Measurements from ENCODE around the gene FSHR.
A peak's percentile ranks its signal among the peaks of the same experiment; 100 is the strongest.

Gene FSHR, protein sequence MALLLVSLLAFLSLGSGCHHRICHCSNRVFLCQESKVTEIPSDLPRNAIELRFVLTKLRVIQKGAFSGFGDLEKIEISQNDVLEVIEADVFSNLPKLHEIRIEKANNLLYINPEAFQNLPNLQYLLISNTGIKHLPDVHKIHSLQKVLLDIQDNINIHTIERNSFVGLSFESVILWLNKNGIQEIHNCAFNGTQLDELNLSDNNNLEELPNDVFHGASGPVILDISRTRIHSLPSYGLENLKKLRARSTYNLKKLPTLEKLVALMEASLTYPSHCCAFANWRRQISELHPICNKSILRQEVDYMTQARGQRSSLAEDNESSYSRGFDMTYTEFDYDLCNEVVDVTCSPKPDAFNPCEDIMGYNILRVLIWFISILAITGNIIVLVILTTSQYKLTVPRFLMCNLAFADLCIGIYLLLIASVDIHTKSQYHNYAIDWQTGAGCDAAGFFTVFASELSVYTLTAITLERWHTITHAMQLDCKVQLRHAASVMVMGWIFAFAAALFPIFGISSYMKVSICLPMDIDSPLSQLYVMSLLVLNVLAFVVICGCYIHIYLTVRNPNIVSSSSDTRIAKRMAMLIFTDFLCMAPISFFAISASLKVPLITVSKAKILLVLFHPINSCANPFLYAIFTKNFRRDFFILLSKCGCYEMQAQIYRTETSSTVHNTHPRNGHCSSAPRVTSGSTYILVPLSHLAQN

DNA sequence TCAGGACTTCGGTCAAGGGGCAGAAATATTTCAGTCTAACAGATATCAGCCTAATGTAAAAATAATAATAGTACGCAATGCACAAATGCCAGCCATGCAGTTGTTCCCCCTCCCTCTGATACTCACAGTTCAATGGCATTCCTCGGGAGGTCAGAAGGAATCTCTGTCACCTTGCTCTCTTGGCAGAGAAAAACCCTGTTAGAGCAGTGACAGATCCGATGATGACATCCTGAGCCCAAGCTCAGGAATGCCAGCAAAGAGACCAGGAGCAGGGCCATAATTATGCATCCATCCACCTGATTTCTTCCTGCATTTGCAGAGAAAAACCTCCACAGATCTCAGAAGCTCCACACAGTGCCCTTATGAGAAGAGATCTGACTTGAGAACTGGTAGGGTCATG lies at the start of gene FSHR:
TSS of gene FSHR (minus strand) at position 376 of the 400 bp plus-strand sequence. CDS start at position 278, 98 bp downstream.
- no peak for DNase-seq

DNA sequence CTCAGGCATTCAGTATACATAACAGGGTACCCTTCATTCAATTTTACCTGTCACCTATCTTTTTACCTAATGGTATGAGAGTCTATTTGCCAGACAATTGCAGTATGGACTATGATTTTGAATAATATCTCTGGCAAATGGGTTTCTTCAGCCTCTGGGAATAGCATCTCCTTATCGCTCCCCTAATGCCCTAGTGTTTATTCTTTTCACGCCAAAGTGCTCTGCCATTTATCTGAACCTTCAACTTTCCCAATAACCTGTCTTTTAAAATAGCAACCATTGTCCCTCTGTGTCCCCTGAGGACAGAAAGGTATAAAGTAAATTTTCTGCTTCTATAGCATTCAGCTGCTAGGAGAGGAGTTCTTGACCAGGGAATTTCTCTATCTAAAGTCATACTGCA lies 45.0 kb upstream of the FSHR start:
- DNase-seq: no peak

DNA sequence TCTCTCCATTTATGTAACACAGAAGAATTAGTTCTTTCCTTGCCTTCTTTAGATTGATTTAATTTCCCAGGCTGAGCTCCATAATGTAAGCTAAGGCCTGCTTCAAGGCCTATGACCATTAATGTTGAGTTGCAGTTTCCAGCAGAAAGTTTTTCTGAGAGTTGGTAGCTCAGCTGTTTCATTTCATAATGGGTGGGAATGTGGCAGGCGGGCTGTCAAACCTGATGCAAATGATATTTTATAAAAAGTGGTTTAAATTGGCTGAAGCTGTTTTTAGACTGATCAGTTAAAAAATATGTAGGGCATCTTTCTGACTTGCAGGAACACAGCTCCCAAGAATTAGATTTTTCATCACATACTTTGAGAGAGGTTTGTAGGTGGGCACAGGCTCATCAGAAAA lies 40.4 kb upstream of the FSHR start:
- DNase-seq: no peak

DNA sequence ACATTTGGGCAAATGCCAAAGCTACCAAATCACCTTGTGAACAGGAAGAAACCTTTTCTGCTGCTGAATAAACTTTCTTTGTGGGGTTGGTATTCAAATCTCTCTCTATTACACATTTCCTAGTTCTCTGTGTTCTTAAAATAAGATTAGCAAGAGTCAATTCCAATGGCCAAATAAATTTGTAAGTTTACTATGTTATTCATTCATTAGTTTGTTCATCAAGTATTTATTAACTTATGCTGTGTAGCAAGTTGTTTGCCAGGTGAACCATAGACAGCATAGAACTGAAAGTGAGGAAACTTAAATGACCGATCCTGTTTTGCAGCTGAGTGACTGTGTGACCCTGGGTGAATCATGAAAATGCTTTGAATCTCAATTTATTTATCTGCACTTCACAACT lies 37.7 kb upstream of the FSHR start:
- no peak for DNase-seq

DNA sequence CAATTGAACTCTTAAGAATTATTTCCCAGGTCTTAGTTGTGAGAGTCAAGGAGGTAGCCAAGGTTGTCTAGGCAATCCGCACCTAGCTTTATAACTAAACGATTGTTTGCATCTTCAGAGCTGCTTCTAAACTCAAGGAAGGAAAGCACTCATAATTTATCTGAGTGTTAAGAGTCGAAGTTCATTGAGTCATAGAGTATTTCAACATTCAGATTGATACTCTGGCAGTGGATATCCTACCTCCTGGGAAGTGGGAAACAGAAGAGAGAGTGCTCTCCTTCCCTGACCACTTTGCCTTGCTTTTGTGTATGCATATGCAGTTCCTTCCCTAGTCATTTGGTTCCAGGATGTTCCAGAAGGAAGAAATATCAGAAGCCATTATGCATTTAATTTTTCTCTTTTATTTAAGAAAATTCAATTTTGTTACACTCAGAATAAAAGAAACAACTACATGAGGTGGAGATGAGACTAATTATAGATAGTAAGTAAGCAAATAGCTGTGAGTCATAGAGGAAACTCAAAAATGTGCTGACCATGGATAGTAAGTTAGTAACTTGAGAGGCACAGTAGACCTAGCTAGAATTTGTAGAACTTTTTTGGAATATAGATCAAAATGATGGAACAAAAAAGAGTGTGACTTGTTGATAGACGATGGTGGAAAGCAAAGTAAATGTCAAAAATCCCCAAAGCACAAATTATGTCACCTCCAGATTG lies 35.4 kb upstream of the FSHR start:
- no peak for DNase-seq

DNA sequence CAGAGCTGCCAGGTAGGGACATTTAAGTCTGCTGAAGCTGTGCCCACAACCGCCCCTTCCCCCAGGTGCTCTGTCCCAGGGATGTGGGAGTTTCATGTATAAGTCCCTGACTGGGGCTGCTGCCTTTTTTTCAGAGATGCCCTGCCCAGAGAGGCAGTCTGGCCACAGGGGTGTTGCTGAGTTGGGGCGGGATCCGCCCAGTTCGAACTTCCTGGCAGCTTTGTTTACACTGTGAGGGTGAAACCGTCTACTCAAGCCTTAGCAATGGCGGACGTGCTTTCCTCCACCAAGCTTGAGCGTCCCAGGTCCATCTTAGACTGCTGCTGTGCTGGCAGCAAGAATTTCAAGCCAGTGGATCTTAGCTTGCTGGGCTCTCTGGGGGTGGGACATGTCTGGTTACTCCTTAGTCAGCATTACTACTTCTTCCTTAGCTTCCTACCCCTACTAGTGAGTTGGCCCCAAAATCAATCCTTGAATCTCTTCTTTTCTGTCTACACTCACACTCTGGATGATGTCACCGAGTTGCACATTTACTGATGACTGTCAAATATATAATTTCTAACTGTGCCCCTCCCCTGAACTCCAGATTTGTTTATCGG lies 31.8 kb upstream of the FSHR start:
- no peak for DNase-seq

DNA sequence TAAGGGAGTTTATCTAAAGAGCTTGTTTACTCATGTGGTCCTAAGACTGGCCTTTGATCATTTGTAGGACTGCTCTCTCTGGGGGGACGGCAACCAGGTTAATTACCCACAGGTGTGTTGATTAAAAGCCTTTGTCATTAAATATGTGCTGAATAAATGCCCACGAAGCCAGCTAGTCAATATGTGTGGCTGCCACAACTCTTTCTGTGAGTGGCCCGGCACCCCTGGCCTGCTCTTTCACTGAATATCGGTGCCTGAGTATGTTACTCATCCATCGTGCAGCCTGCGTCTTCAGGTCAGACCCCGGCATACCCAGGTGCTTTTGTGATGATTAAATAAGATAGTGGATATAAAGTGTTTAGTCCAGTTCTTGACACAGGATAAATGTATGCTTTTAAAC lies 24.3 kb upstream of the FSHR start:
- DNase-seq: no peak

DNA sequence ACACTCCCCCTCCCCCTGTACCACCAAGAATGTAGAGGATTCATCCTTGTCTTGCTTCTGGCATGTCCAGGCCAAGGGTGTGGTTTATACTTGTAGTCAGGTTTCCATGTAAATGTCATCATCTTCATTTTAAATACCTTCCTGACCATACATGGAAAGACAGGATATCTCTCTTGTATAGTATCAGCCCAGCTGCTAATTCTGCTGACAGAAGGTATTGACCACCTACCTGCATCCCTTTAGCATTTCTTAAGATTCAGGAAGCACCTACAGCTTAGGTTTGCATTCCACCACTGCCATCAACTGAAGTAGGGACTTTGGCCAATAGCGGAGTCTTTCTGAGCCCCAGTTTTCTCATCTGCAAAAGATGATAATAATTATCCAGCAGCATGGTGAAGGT lies 22.9 kb upstream of the FSHR start:
- no peak for DNase-seq

DNA sequence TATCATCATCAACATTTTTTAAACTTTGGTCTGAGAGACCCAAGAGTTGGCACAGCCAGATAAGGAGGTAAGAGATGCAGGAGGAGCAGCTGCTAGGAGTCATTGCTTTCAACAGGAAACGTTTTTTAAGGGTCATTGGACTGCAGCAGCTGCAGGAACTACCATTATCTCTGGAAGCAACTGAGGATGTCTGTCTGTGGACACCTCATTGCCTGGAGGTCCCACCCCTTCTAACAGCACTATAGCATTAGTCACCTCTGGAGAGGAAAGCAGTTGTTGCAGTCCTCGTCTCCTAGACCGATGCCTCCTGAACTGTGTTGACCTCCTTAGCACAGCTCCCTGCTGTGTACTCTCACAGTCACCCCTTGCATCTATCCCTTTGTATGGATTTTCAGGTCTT lies 21.5 kb upstream of the FSHR start:
- no peak for DNase-seq

DNA sequence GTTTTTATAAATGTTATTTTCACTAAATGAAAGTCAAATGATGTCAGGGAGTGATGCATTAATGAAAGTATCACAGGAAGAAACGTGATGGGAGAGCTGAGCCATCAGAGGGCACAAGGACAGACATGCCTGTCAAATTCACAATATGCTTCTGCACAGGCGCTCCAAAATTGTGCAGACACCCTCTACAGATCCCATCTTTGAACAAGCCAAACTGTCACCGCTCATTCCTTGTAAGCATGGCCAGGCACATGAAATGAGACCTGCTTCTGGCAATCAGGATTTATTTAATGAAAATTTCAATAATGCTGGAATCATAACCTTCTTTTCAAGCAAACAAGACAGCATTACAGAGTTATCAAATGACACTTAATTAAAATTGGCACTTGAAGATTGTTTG lies 20.4 kb upstream of the FSHR start:
- DNase-seq: no peak

DNA sequence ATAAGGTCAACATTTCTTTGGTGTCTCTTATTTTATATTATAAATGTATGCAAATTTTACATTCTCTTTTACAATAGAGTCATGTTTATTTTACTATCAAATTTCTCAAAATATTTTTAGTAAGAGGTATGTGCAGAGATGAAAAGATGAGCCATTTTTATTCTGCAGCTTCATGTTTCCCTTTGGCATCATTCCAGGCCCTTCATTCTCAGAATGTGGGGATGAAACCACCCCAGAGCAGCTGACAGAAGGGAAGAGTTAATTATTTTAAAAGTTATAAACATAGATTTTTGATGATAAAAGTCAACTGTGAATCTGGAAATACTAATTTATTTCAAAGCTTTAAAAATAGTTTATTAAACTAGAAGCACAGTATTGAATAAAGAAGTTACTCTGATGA lies 12.8 kb upstream of the FSHR start:
- no peak for DNase-seq

DNA sequence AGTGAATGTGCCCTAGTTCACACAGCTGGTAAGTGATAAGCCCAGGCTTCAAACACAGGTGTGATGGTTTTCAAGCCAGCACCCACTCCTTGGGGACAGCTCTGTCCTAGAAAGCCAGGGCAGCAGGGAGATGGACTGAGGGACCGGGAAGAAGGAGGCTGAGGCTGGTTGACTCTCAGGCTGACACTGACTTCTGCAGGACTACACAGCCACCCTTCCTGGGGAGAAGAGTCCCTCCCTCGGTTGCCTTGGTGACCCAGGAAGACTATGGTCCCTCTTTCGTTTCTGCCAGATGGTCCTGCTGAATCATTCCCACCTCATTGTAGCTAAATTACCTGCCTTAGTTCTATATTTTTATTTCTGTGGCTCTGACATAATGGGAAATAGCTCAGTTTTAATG lies 11.3 kb upstream of the FSHR start:
- DNase-seq: no peak

DNA sequence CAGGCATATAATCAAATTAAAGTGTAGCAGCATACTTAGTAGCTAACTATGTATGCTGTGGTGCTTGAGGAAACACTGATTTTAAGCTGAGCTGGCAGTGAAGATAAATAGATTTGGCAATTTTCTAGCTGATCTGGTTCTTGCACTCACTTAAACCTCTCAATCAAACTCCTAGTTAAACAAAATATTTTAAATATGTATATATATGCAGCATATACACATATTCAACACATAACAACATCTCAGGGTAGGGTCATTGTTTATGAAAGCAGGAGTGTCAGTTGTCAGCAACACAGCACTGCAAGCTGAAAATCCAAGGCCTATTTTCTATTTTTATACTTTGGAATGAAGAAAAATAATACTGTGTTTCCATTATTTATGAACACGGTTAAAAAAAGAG lies 10.4 kb upstream of the FSHR start:
- DNase-seq: no peak

DNA sequence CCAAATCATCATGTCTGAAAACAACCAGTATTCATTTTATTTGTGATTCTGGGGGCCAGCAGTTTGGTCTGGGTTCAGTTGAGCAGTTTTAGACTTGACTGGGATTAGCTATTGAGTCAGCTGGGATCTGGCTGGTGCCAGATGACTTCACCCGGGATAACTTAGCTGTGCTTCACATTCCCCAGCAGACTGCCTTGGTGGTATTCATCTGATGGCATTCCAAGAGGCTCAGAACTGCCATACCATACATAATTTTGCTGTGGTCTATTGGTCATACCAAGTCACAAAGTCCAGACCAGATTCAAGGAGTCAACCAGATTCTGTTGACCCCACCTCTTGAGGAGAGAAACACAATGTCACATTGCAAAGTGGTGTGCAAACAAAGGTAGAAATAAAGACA lies 7.8 kb upstream of the FSHR start:
- no peak for DNase-seq

DNA sequence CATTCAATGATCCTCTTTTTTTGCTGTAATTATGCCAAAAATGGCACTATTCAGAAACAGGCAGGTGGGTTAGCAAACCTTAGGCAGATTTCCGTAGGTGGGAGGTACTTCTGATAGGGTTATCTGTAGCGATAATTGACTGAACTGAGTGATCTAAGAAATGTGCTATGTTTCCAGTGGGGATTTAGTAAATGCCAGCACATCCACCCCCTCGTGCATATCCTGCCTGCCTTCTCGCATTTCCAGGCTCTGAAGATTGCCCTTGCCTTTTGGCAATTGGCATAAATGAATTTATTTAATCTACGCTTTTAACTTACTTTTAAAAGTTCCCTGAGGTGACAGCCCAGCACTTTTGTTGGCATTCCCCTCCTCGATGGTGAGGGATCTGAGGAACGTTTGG lies 576 bp upstream of the FSHR start:
- DNase-seq: no peak

DNA sequence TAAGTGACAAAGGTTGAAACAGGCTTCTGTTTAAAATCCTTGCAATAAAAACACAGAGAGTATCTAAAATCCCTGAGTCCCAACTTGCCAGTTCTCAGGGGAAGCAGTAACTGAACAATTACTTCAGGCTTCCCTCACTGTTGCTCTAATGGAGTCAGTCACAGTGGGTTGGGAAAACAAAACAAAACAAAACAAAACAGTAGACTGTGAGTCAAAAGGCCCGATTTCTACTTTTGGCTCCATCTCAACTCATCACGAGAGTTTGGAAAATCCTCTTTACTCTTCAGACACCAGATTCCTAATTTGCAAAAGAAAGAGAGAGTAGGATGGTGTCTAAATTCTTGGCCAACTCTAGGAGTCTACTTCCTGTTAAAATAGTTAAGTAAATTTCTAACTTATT lies 1.1 kb downstream of the FSHR start:
- DNase-seq: no peak

DNA sequence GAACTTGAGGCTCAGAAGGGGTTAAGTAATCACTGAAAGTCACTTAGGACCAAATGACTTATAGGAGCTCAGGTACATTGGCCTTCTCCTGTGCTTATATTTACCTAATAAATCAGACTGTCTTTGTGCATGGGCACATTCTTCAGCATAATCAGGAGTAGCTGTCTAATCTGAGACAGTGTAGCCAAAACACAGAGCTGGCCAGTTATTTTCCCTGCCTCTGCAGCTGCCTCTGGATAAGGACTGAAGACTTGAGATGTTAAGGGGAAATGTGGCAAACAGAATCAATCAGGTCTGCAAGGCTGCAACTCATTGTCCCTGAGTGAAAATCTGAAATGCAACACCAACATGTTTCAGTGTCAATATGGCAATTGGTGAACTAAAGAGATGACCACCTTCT lies 1.5 kb downstream of the FSHR start:
- no peak for DNase-seq

DNA sequence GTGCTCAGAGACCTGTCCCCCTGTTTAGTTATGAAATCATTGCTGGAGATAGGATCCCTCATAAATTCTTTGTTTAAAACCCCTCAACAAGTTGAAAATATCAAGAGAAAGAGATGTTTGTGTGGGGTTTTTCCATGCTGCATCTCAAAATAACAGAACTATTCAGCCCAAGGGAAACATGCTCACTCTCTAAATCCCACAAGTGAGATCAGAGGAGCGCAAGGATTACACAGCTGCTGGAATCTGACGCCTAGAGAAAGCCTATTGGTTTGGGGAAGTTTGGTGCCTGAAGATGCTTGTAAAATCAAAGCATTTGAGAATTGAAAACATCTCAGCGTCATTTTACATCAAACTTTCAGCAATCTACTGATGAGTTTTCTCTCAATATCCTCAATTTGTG lies 7.9 kb downstream of the FSHR start:
- no peak for DNase-seq

DNA sequence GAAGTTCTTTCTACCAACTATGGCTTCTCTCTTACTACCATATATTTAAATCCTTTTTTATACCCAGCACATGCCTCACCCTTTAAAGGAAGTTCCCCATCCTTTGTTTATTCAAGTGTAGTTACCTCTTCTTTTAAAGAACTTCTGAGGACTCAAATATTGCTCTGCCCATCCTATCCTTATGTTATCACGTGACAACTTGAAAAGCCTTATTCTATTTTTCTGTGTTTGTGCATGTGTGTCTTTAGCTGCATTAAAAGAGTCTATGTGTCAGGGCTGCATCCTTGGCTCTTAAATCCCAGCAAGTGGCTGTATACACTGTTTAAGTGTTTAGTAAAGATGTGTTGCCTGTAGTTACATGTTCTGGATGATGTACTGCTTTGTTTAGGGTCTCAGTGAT lies 22.5 kb downstream of the FSHR start:
- DNase-seq: no peak

DNA sequence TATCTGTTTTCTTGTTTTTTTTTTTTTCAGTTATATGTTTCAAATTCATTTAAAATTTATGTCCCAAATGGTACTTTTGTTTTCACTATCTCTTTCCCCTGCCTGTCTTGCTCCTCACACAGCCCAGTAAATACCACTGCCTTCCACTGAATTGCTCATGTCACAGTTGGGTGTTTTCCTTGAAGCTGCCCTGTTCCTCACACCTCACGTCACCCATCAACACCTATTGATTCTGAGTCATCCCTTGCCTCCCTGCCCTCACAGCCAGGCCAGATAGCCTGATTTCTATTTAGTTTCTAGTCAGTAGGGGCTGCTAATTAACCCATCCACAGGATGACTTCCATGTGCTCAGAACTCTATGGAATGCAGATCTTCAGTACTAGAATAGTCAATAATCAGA lies 25.3 kb downstream of the FSHR start:
- peak; percentile 1 for DNase-seq

DNA sequence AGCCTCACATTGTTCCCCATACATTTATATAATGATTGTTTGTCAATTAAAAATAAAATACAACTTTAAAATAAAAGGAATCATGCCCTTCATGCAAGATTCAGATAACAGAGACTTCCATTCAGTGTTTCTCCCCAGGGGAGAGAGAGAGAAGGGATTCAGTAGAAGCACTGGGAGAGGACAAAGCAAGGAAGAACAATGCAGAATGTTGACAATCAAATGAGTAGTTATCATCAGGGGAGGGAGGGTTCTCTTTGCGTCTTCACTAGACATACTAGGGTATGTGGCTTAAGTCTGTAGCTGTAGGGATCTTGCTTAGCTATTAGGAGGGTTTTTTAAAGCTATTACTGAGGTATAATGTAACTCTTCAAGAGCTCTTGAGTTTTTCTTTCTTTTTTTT lies 30.7 kb downstream of the FSHR start:
- DNase-seq: no peak

DNA sequence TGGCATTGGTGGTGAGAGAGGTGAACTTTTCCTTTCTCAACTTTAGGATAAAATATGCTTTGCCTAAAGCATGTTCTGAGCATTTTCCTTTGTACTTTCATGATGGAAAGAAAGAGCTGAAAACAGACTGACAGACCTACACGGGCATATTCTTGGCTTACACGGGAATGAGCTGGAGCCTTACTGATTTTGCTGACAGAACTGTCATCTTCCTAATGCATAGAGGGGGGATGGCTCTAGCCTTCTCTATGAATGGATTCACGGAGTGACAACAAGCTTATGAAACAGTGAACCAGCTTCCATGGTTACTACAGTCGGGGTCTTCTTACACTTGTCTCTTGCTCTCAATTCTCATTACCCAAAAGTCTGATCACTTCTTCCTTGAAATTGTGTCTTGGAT lies 32.2 kb downstream of the FSHR start:
- no peak for DNase-seq

DNA sequence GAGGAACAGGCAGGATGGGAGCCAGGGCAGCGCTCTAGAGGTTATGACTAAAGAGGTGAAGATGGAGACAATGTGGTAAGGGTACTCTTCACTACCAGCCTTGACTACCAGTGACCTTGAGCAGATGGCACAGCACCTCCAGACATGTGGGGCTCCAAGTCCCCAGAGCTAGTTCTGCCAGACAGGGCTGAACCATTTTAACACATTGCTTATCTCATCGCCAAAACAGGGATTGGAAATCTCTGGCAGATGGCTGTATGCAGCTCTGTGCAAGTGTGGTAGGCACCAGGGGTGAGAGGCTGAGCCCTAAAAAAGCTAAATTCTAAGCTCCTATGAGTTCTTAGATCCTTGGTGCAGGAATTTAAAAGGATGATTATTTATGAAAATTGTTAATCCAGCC lies 41.3 kb downstream of the FSHR start:
- DNase-seq: no peak

DNA sequence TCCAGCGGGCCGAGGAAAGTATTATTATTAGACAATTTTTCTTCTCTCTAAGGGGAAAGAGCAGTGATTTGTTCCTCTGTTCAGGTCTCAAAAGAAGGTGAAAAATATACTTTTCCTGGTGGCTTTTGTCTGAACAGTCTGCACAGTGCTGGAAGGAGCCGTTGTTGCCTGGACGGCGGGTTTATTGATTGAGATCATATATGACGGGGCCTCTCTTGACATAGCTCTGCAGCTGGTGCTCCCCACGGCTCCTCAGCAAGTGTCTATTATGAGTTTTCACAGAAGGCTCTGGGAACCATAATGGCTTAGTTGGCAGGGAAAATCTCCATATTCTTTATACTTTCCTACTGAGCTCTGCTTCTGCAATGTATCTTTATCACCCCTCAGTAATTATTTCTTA lies 42.9 kb downstream of the FSHR start:
- no peak for DNase-seq

All from activated CD4-positive, alpha-beta T cell treated with anti-CD3 and anti-CD28 coated beads, Interleukin-2, amount 50 U/mL, for 16 hours (primary cell).